Activated CD8-positive, alpha-beta T cell treated with anti-CD3 and anti-CD28 coated beads for 36 hours (primary cell): Measurements from ENCODE around the gene MAGI3. TPM values are rescaled to one million over a fixed set of nuclear protein-coding genes. Genes with fewer than 3 reads are reported as not detected.

Source experiments
- ATAC-seq: fragments of 200-7000 bp; cut with Tn5 transposase; one replicate; pipeline ENCODE4 v1.10.0; 2021; ENCODE audit warnings: mild to moderate bottlenecking, moderate library complexity
- CTCF ChIA-PET: fragments of 350-600 bp; sonication (Branson Sonifier 250); formaldehyde crosslinking; loops from one replicate; lab custom pipeline; 2021; ENCODE audit warnings: antibody characterized with exemption; lab: Charles Lee
- POLR2A ChIA-PET: fragments of 350-600 bp; sonication (Branson Sonifier 250); formaldehyde crosslinking; loops from one replicate; lab custom pipeline; 2021; ENCODE audit warnings: antibody characterized with exemption; lab: Charles Lee
- DNase-seq: peaks from one replicate; pipeline ENCODE4 v3.0.0-alpha.2; 2020
- H3K27ac Mint-ChIP-seq: one replicate; pipeline ENCODE4 v1.8.0; 2021; ENCODE audit warnings: mild to moderate bottlenecking, mixed read lengths
- H3K27me3 Mint-ChIP-seq: one replicate; pipeline ENCODE4 v1.8.0; 2021; ENCODE audit warnings: mixed read lengths
- H3K36me3 Mint-ChIP-seq: one replicate; pipeline ENCODE4 v1.8.0; 2021; ENCODE audit warnings: low read depth, mixed read lengths
- H3K4me1 Mint-ChIP-seq: one replicate; pipeline ENCODE4 v1.8.0; 2021; ENCODE audit warnings: low read depth, mixed read lengths
- H3K4me3 Mint-ChIP-seq: one replicate; pipeline ENCODE4 v1.8.0; 2021; ENCODE audit warnings: mild to moderate bottlenecking, moderate library complexity, mixed read lengths
- H3K9me3 Mint-ChIP-seq: one replicate; pipeline ENCODE4 v1.8.0; 2021; ENCODE audit warnings: mixed read lengths
- intact Hi-C: fragments of 100-400 bp; cut with micrococcal nuclease; formaldehyde crosslinking; loops from one replicate; pipeline ENCODE4 v1.10.0; 2022
- total RNA-seq, 2 experiments: library from RNA; stranded (reverse); gene quantifications; one replicate each; pipeline ENCODE4 v1.2.3, GENCODE V29; 2021
- TF ChIP-seq, protein P1 (sequence below): fragments of 200-600 bp; IDR thresholded peaks from one replicate; pipeline ENCODE4 v1.8.0; 2022; ENCODE audit warnings: antibody characterized with exemption, mild to moderate bottlenecking

Gene MAGI3
- total RNA-seq, 2 experiments from 2014 or later, result 2.5 to 3.1 TPM

DNA sequence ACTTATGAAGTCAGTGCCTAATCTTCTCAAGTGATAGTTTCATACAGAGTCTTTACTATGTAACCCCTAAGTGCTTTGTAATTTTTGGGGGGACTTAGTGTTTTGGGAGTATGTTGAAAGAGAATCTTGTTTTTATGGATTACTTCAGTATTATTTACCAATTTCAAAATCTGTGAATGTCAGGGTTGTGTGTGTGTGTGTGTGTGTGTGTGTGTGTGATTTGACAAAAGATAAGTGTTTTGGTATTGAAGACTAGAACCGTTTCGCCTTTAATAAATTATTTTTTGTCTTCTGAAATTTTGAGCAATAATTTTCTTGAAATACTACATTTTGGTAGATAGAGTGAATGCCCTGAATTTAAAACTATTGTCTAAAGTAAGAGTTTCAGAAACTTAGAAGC lies 5.8 kb downstream of the MAGI3 start:
- peaks cover 41% of the 10 kb centered on the region for H3K27me3 Mint-ChIP-seq

DNA sequence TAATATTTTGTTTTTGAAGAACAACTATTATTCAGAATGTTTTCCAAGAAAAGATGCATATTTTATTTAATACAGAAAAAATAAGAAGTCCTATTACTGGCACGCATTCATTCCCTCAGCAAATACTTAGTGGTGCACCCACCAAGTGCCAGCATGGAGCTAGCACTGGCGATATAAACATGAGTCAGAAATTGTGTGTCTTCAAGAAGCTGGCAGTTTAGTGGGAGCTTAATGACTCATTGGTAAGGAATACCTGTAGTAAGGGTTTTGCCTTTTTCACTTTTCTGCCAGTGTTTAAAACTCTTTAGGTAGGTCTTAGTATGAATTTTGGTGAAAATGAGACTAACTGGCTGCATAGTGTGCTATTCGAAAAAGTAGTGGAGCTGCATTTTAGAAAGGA lies 6.3 kb downstream of the MAGI3 start:
- no peak overlapping the region for H3K4me3 Mint-ChIP-seq
- TF ChIP-seq, protein P1, sequence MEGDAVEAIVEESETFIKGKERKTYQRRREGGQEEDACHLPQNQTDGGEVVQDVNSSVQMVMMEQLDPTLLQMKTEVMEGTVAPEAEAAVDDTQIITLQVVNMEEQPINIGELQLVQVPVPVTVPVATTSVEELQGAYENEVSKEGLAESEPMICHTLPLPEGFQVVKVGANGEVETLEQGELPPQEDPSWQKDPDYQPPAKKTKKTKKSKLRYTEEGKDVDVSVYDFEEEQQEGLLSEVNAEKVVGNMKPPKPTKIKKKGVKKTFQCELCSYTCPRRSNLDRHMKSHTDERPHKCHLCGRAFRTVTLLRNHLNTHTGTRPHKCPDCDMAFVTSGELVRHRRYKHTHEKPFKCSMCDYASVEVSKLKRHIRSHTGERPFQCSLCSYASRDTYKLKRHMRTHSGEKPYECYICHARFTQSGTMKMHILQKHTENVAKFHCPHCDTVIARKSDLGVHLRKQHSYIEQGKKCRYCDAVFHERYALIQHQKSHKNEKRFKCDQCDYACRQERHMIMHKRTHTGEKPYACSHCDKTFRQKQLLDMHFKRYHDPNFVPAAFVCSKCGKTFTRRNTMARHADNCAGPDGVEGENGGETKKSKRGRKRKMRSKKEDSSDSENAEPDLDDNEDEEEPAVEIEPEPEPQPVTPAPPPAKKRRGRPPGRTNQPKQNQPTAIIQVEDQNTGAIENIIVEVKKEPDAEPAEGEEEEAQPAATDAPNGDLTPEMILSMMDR, result no peak
- H3K27ac Mint-ChIP-seq, result no peak overlapping the region
- ATAC-seq (no peak), DNase-seq (no peak)
- H3K27me3 Mint-ChIP-seq, result peaks cover 36% of the 10 kb centered on the region
- H3K9me3 Mint-ChIP-seq, result no peaks in the 10 kb centered on the region
- POLR2A ChIA-PET, result no interaction called here
- H3K36me3 Mint-ChIP-seq, result no peaks in the 10 kb centered on the region
- intact Hi-C loops, result no loop called here
- H3K4me1 Mint-ChIP-seq, result peaks cover 5% of the 10 kb centered on the region
- CTCF ChIA-PET, result no interaction called here

More for the DNA sequence above, 5.8 kb downstream of the MAGI3 start:
- no peaks in the 10 kb centered on the region for H3K9me3 Mint-ChIP-seq
- no peak overlapping the region for H3K4me3 Mint-ChIP-seq
- ATAC-seq, result no peak
- TF ChIP-seq, protein P1, result no peak
- DNase-seq, result no peak
- H3K27ac Mint-ChIP-seq, result no peak overlapping the region
- no peaks in the 10 kb centered on the region for H3K36me3 Mint-ChIP-seq
- CTCF ChIA-PET, result no interaction called here
- intact Hi-C loops, result no loop called here
- H3K4me1 Mint-ChIP-seq, result peaks cover 9% of the 10 kb centered on the region
- POLR2A ChIA-PET, result no interaction called here

DNA sequence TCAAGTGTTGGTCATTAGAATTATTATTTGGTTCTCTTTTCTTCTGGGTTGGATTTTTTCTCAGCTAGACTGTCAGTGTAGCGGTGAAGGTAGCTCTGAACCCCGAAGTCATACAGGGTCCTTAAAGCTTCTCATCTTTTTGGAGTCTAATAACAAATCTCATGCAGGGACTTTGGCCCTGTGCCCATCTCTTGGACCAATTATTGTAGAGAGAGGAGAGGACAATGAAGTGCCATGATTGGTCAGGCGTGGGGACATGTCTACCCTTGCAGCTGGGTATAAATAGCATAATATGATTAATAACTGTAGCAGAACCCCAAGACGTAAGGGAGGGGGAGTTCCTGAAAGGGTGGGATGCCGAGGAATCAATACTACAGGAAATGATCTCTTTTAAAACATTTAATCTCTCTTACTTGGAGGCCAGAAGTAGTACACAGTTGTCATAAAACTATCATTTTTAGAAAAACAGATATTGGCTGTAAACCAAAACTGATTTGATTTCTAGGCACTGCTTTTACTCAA lies 8.8 kb downstream of the MAGI3 start:
- Mint-ChIP-seq H3K4me3 (no peak overlapping the region), H3K9me3 (no peaks in the 10 kb centered on the region), H3K27ac (no peak overlapping the region), H3K27me3 (peaks cover 27% of the 10 kb centered on the region), H3K36me3 (no peaks in the 10 kb centered on the region), H3K4me1 (no peaks in the 10 kb centered on the region)
- TF ChIP-seq, protein P1, result no peak
- intact Hi-C loops, result no loop called here
- POLR2A ChIA-PET, result no interaction called here
- DNase-seq (no peak), ATAC-seq (no peak)
- CTCF ChIA-PET, result no interaction called here

DNA sequence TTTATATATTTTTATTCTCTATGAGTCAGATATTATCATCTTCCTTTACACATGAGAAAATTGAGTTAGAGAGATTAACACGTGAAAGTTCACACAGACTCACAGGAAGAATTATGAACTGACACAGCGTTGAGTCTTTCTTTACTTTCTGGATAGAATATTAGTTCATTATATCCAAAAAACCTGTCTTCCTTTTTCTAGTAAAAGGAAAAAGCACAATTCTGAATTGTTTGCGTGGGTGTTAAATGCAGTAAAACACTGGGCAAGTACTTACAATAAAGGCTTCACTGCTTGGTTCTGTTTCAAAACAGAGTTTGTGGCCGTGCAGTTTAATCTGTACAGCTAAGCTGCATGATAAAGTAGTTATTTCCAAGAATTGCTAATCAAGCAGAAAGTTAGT lies 10.8 kb downstream of the MAGI3 start:
- H3K27me3 Mint-ChIP-seq, result peaks cover 18% of the 10 kb centered on the region
- H3K4me3 Mint-ChIP-seq, result no peak overlapping the region
- no peak for ATAC-seq
- no peaks in the 10 kb centered on the region for H3K4me1 Mint-ChIP-seq
- TF ChIP-seq, protein P1, result no peak
- intact Hi-C loops, result no loop called here
- DNase-seq, result no peak
- POLR2A ChIA-PET, result no interaction called here
- H3K36me3 Mint-ChIP-seq, result no peaks in the 10 kb centered on the region
- H3K27ac Mint-ChIP-seq, result no peak overlapping the region
- CTCF ChIA-PET, result no interaction called here
- no peaks in the 10 kb centered on the region for H3K9me3 Mint-ChIP-seq

DNA sequence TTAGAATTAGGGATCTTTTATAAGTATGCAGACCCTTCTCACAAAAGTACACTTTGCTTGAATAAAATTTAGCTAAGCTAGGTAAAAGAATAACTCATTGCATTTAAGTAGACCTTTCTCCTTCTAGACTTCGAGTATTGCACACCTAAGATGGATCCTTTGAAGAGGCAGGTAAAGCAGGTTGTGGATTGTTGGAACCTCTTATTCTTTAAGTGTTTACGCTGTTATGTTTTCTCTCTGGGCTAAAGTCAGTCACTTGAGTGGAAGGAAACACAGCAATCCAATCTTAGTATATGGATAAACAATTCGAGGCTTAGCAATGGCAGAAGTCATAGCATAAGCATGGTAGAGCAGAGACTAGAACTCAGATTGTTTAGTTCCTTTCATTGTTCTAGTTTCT lies 11.4 kb downstream of the MAGI3 start:
- ATAC-seq (no peak), DNase-seq (no peak)
- no peaks in the 10 kb centered on the region for H3K4me1 Mint-ChIP-seq
- no peaks in the 10 kb centered on the region for H3K36me3 Mint-ChIP-seq
- peaks cover 14% of the 10 kb centered on the region for H3K27me3 Mint-ChIP-seq
- no peak overlapping the region for H3K4me3 Mint-ChIP-seq
- H3K27ac Mint-ChIP-seq, result no peak overlapping the region
- H3K9me3 Mint-ChIP-seq, result no peaks in the 10 kb centered on the region
- ChIA-PET CTCF (no interaction called here), POLR2A (no interaction called here)
- TF ChIP-seq, protein P1, result no peak
- intact Hi-C loops, result no loop called here
